HEK293T (cell line): Measurements from ENCODE around the gene RNF43.

ENCODE experiments used
- CTCF ChIA-PET: fragments of 350-600 bp; formaldehyde crosslinking; extraction: SDS; loops from one replicate; lab custom pipeline; 2021; ENCODE audit warnings: antibody characterized with exemption, inconsistent platforms; lab: Yijun Ruan, JAX
- POLR2A ChIA-PET: fragments of 350-600 bp; formaldehyde crosslinking; extraction: SDS; loops from one replicate; lab custom pipeline; 2020; ENCODE audit warnings: antibody characterized with exemption, inconsistent platforms; lab: Yijun Ruan, JAX
- DNase-seq: peaks from one replicate; pipeline ENCODE4 v3.0.0; 2012; ENCODE audit warnings: mixed read lengths; ENCODE audit errors: extremely low spot score
- BHLHE40 ChIP-seq: fragments of 450-650 bp; IDR thresholded peaks from 2 replicates; pipeline ENCODE4 v1.6.1; 2016; ENCODE audit warnings: mild to moderate bottlenecking, moderate library complexity, borderline replicate concordance
- ELF4 ChIP-seq: fragments of 450-650 bp; IDR thresholded peaks from 2 replicates; pipeline ENCODE4 v1.6.1; 2017; ENCODE audit warnings: antibody characterized with exemption
- FOXK2 ChIP-seq: fragments of 450-650 bp; IDR thresholded peaks from 2 replicates; pipeline ENCODE4 v1.6.1; 2016; ENCODE audit warnings: mild to moderate bottlenecking
- L3MBTL2 ChIP-seq: fragments of 450-650 bp; conservative IDR thresholded peaks from 2 replicates; pipeline ENCODE4 v1.6.1; 2016; ENCODE audit warnings: mild to moderate bottlenecking
- LEF1 ChIP-seq: fragments of 450-650 bp; IDR thresholded peaks from 2 replicates; pipeline ENCODE4 v1.6.1; 2017; ENCODE audit warnings: mild to moderate bottlenecking, borderline replicate concordance
- NFRKB ChIP-seq: fragments of 450-650 bp; IDR thresholded peaks from 2 replicates; pipeline ENCODE4 v1.6.1; 2016; ENCODE audit warnings: mild to moderate bottlenecking, moderate library complexity
- PKNOX1 ChIP-seq: fragments of 450-650 bp; IDR thresholded peaks from 2 replicates; pipeline ENCODE4 v1.6.1; 2016
- SP1 ChIP-seq: fragments of 450-650 bp; IDR thresholded peaks from 2 replicates; pipeline ENCODE4 v1.6.1; 2017
- SUZ12 ChIP-seq: fragments of 450-650 bp; IDR thresholded peaks from 2 replicates; pipeline ENCODE4 v1.6.1; 2016; ENCODE audit warnings: mild to moderate bottlenecking
- TARDBP ChIP-seq: fragments of 450-650 bp; IDR thresholded peaks from 2 replicates; pipeline ENCODE4 v1.6.1; 2016
- ZNF384 ChIP-seq: fragments of 450-650 bp; IDR thresholded peaks from 2 replicates; pipeline ENCODE4 v1.6.1; 2016

RNF43 gene

GRCh38 chr17:58368860-58369213, 48.5 kb downstream of the RNF43 start:
- CTCF ChIA-PET: interaction anchor here (0.5 to 0.6 kb wide), 2 partner anchors 49 to 562 kb away, joined by 3 to 7 read pairs; no protein-coding TSS in a partner anchor
- no peak for TF ChIP-seq SUZ12
- no peak for TF ChIP-seq BHLHE40
- no peak for TF ChIP-seq PKNOX1
- no peak for TF ChIP-seq SP1
- TF ChIP-seq ZNF384: no peak
- no peak for TF ChIP-seq NFRKB
- no peak for TF ChIP-seq ELF4
- TF ChIP-seq TARDBP: no peak
- TF ChIP-seq L3MBTL2: no peak
- TF ChIP-seq FOXK2: no peak
- TF ChIP-seq LEF1: no peak
- POLR2A ChIA-PET: interaction anchor here (1.0 to 3.8 kb wide), 2 partner anchors 17 to 46 kb away, joined by 3 to 21 read pairs; partner anchors contain the start of gene SUPT4H1
- DNase-seq: no peak
